ENCODE results near the gene PPCDC.
A peak's percentile ranks its signal among the peaks of the same experiment; 100 is the strongest.

PPCDC gene

DNA sequence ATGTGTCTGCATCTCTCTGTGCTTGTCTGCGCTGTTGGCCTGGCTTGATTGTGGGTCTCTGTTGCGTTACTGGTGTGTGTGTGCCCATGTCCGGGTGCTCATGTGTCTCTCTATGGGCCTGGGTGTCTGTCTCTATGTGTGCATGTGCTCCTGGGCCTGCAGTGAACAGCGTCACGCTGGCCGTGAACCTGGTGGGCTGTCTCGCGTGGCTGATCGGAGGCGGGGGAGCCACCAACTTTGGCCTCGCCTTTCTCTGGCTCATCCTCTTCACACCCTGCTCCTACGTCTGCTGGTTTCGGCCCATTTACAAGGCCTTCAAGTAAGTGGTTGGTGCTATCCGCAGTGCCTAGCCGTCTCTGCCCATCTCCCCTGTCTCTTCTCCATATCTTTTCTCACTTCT, 7.0 kb upstream of the PPCDC start:
- DNase-seq (ENCODE audit: low read depth): no peak

DNA sequence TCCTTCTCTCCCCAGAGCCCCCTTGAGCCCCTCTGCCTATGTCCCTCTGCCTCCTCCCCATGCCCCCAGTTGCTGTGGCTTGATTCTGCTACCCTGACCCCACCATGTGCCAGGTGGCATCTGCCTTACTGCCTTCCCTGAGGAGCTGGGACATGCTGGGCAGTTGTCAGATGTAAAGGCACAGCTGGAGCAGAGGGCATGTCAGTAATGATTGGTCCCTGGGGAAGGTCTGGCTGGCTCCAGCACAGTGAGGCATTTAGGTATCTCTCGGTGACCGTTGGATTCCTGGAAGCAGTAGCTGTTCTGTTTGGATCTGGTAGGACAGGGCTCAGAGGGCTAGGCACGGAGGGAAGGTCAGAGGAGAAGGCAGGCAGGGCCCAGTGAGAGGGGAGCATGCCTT, 3.5 kb upstream of the PPCDC start:
- DNase-seq (ENCODE audit: low read depth): no peak

DNA sequence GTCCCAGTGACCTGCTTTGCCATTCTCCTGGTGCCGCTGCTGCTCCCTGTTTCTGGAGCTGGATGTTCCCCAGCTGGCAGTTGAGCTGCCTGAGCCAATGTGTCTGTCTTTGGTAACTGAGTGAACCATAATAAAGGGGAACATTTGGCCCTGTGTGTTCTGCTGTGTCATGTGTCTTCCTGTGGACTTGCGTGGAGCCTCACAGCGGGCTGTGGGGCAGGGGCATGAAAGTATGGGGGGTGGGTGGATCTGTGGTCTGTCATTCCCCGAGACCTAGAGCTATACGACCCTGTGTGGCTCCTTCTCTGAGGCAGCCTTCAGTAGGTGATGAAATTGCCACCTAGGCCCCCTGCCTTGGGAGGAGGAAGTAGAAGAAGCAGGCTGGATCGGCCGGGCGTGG, 2.0 kb upstream of the PPCDC start:
- no peak for DNase-seq (ENCODE audit: low read depth)

DNA sequence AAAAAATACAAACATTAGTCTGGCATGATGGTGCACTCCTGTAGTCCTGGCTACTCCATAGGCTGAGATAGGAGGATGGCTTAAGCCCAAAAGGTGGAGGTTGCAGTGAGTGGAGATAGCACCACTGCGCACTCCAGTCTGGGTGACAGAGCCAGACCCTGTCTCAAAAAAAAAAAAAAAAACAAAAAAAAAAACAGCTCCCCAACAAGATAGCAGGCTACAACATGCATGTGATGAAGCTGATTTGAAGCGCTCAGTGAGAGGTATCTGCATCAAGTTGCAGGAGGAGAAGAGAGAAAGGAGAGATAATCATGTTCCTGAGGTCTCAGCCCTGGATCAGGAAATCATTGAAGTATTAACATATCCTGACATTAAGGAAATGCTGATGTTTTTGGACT, 608 bp upstream of the PPCDC start:
- DNase-seq (ENCODE audit: low read depth): no peak

DNA sequence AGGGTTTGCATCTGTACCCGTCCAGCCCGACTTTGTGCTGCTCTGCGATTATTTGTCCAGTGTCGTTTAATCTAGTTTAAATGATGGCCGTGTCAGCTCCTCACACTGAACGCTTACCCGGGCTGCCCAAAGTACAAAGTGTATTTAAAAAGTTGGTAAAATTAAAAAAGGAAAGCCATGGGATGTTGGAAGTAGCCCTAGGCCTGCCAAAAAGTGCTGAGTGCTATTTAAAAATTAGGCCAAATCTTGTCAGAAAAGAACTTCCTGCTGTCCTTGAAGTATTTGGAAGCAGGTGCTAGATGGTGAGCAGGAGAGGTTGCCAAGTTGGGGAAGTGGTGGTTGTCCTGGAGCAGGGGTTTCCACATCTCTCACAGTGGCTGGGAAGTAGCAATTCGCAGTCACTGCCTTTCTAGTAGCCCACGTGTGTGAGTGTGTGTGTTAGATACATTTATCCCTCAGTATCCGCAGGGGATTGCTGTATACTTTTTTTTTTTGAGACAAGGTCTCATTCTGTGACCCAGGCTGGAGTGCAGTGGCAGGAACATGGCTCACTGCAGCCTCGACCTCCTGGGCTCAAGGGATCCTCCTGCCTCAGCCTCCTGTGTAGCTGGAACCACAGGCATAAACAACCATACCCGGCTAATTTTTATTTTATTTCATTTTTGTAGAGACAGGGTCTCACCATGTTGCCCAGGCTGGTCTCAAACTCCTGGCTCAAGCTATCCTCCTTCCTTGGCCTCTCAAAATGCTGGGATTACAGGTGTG, 664 bp downstream of the PPCDC start:
- peak; percentile 43 for DNase-seq (ENCODE audit: low read depth)

DNA sequence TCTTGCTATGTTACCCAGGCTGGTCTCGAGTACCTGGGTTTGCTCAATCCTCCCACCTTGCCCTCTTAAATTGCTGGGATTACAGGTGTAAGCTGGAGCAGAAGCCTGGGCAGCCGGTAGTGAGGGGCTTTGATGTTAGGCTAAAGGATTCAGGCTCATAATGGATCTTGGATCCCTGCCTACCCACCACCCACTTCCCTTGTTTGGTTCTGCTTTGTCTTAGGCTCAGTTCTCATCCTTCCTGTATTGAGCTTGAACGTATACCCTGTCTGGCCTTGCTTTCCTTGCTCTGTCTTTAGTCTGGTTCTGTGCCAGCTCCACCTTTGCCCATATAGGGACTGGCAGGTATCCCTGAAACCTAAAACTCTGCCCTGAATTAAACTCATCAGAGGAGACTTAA, 1.7 kb downstream of the PPCDC start:
- DNase-seq (ENCODE audit: low read depth): no peak

DNA sequence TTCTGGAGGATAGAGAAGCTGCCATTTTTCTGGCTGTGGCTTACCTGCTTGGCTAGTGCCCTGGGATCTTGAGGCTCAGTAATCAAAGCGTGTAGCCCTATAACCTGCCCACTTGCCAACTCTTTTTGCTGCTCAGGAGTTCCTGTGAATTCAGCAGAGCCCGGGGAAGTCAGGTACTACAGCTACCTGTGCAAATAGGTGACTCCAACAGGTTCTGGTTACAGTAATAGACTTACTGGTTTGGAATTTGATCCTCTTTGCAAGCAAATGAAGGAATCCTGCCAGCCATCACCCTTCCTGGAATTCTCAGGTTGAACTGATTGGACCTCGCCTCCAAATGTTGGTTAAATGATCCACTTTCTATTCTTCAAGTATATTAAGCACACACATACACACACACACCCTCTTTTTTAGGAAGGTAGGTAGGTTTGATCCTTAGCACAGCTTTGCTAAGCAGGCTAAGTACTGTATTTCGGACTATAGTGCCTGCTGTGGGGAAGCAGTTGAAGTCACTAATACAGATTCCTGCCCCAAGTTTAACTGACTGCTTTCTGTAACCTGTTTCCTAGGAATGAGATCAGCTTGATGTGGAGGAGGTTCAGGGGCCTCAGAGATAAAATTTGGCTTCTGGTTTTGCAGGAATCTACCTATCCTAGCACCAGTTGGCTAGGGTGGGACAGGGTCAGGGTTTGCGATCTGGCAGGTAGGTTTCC, 2.3 kb downstream of the PPCDC start:
- no peak for DNase-seq (ENCODE audit: low read depth)

DNA sequence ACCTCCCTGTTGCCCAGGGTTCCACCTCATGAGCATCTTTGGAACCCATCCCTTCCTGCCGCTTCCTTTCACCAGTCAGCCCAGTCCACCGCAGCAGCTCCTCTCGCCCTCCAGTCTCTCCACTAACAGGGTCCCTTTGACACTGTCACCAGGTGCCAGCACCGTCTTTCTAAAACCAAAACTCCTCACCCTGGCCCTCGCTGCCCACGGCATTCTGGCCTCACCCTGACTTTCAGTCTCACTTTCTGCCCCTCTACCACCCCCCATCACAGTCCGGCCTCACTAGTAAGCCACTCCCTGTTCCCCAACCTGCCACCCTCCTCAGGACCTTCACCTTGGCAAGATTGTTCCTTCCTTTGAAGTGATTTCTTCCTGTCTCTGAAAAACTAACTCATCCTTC, 4.2 kb downstream of the PPCDC start:
- DNase-seq (ENCODE audit: low read depth): no peak

DNA sequence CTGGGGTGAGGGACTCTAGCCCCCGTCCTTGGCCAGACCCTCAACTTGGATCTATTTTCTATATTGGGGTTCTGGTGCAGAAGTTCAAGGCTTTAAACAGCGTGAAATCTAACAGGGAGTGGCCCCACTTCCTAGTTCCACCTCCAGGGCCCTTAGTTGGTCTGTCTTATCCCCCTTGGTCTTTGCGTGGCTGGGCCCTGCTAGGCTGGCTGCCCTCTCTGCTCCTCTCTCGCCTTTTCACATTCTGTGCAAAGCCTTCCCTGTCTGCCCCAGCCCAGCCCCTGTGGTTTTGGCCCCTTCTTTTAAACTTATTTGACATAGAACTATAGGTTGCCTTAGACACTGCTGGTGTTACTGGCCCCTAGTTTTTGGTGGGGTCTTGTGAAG, 5.6 kb downstream of the PPCDC start:
- DNase-seq (ENCODE audit: low read depth): no peak

DNA sequence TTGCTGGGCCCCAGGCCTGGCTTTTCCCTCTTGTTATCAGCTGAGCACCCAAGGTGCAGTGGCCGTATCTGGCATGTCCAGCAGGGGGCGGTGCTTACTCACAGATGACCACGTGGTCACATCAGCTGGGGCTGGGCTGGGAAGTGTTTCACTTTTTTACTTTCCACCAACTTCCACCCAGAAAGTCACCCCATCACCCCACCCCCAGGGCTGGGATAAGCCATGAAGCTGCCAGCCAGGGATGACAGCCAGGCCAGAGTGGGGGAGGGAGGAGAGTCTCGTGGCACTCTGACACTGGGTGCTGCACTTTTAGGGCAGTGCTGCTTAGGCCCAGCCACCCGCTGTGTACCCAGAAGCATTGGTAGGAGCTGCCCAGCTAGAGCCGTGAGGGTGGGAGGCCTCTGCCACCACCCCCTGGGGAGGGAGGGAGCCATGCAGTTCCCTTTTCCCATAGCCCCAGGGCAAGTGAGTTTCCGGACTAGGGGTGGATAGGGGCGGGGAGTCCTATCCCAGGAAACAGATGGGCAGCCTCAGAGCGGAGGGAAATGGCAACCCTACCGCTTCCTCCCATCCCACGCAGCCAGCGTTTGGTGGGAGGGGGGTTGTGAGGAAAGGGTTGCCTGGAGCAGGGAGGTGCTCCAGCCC, 6.1 kb downstream of the PPCDC start:
- DNase-seq (ENCODE audit: low read depth): peak; percentile 84

DNA sequence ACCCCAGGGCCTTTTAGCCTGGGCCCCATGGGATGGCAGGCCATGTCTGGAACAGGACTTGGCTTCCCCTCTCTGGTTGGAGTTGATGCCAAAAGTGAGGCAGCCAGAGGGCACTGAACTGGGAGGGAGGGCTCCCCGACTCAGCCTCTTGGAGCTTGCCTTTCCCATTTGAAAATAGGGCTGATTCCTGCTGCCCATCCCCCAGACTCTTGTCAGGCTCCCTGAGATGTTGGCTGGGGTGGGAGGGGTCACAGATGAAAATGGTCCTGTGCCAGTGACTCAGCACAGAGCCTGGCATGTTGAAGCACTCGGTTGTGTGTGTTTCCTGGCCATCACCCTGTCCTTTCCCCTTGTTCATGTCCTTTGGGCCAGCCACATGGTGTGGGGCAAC, 6.6 kb downstream of the PPCDC start:
- peak; percentile 43 for DNase-seq (ENCODE audit: low read depth)

DNA sequence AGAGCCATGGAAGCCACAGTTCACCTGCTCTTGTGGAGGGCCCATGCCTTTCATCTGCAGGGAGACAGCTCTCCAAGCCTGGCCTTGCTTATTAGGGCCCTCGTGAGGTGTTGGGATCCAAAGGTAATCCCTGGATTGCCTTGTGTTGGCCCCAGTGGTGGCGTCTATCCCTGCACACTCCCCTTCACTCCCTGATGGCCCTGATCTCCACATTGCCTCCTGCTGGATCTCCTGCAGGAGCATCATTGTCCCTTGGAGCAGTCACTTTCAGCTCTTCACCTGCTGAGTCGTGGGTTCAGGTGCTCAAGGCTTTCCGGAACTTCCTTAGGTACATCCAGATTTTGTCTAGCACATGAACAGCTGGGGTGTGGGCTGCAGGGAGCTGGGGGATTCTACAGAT, 7.0 kb downstream of the PPCDC start:
- DNase-seq (ENCODE audit: low read depth): no peak

DNA sequence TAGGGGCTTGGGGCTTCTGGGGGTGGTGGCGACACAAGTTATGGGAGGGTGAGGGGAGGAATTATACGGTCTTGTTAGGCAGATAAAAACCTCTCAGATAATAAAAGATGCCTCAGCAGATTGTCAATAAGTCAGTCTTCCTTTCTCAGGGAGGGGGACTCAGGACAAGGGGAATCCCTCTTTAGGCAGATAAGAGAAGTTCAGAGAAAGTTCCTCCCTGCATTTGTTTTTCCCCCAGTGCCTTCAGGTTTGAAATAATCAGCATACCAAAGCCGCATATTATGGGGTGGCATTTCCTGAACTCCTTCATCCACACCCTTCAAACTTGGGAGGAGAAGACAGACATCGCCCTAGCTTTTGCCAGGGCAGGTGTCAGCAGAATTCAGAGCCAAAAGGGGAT, 8.5 kb downstream of the PPCDC start:
- DNase-seq (ENCODE audit: low read depth): no peak

DNA sequence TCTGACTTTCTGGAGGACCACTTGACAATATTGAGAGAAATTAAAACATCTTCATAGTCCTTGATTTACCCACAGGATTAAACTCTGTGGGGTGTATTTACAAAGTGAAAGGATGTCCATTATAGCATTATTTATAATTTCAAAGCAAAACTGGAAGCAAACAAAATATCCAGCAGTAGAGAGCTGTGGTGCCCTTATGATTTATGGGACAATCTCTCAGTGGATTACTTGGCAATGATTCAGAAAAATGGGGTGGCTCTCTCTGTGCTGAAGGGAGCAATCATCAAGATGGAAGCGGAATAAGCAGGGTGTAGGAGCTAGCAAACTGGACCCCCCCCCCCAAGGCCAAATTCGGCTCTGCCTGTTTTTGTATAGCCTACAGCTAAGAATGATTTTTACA, 9.0 kb downstream of the PPCDC start:
- DNase-seq (ENCODE audit: low read depth): no peak

DNA sequence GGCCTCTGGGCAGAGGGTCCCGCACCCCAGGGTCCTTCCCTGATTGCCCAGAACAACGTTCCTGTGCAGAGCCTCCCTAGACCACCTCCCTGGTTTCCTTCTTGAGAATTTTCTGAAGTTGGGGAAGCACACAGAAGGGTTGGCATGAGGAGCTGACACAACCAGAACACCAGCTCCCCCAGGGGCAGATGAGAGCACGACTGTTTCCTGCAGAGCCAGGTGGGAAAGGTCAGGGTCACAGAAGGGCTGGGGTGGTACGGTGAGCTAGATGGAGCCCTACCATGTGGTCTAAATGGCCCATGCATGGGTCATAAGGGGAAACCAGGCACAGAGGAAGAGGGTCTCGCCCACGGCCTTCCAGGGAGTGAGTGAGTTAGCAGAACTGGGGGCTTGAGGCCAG, 10.4 kb downstream of the PPCDC start:
- DNase-seq (ENCODE audit: low read depth): no peak

DNA sequence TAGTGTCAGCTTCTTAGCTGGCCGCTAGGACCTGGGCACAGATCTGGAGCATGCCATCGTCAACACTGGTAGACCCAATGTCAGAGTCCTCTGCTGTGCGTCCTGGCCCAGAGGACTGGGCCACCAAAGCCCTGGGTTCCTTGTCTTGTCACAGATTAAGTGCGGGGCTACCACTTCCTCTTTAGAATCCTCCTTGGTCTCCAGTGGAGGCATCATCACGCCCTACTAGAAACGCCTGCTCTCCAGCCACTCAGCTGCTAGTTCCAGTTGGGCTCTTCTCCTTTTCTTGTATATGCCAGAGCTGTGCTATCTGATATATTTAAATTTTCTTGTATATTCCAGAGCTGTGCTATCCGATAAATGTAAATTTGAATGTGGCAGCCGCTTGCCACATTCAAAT, 11.2 kb downstream of the PPCDC start:
- no peak for DNase-seq (ENCODE audit: low read depth)

DNA sequence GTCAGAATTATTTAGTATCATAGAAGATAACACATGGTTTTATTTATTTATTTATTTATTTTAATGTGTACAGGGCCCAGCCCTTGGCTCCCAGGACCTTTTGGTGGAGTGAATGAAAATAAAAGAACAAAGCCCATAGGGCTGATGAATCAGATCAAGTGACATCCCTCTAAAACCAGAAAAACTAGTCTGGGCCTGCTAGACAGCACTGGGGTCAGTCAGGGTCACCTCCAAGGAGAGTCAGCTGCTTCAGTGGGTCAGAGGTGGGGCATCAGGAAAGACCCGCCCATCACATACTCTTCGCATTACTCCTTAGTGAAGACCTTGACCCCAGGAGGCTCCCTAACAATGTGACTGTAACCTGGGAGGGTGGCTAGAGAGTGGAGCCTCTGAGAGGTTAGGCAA, 12.8 kb downstream of the PPCDC start:
- DNase-seq (ENCODE audit: low read depth): peak; percentile 53

DNA sequence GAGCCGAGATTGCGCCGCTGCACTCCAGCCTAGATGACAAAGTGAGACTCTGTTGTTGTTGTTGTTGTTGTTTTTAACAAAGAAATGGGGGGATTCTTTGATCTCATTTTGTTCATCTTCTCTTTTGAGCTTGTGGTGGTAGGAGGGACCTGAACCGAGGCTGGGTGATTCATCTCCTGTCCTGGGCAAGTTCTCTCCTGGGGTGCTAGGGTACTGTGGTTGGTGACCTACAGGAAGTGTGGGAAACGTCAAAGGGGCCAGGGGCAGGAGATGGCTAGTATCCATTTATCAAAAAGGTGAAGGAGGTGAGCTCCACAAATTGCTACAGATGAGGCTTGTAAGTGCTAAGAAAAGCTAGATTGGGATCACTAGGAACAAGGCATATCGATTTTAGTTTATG, 14.3 kb downstream of the PPCDC start:
- peak; percentile 57 for DNase-seq (ENCODE audit: low read depth)

DNA sequence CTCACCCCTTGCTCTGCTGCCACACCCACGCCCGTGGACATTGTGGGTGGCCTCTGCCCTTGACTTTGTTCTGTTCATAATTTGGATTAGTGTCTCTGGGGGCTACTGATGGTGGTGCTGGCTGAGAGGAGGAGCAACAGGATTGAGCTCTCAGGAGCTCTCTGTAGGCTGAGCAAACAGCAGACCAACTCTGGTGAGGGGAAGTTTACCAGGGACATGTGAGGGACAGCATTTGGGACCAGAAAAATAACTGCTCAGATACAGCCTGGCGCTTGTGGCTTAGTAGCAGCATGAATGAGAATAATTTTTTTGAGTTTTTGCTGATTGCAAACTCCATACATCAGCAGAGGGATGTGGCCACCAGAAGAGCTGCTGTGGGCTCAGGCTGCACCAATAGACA, 14.8 kb downstream of the PPCDC start:
- no peak for DNase-seq (ENCODE audit: low read depth)

DNA sequence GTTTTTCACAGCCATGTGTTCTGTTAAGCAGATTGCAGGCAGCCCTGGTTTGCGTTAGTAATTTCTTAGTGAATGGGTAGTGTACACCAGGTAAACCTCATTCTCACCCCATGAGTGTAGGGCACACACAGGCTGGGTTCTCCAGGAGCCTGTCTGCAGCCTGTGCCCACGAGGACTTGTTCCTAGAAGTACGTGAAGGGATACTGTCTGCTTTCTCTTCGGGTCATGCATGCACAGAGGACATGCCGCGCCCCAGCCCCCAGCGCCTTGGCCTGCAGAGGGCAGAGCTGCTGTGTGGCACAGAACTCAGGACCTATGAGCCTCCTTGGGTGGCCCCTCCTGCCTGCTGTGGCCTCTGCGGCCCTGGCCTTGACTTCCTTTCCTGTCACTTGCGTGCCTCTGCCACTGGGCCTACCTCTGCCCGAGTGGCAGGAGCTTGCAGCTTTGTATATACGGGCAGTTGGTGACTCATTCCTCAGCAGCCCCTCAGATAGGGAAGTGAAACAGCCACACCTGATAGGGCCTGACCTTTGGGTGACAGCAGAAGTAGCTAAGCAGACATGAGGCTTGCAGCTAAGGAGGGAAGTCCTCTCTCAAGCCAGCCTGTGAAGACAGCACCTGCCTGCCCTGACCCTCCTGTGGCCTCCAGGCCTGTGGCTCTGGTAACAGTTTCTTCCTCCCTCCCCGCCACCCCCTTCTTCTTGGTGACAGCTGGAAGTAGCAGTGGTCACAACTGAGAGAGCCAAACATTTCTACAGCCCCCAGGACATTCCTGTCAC, 19.5 kb downstream of the PPCDC start:
- DNase-seq (ENCODE audit: low read depth): peak; percentile 69

DNA sequence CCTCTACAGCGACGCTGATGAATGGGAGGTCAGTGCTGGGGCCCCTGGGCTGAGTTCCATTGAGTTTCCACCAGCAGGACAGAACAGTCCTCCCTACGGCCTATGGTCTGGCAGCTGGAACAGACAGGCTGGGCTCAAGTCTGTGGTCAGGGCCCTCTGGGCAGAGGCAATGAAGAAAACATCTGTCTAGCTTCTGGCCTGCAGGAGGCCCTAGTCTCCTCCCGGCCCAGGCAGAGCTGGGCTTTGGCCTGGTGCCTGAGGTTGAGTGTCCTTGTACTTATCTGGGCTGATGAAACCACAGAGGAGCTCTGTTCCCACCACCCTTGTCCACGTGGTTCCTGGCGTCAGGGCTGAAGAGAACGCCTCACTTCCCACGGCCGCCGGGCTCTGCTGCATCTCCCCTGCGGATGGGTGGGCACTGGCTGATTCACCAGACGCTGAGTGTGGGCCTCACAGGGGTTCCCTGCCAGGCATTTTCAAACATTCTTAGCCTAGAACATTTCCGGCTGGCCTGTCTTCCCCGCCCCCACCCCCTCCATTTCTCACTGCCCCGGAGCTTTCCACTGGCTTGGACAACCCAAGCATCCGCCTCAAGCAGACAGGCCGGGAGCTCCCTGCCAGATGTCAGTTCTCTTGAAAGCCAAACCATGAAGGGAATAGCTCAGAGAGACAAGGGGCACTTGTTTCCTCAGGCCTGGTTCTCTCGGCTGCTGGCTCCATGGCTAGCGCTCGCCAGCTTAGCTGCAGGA, 20.3 kb downstream of the PPCDC start:
- DNase-seq (ENCODE audit: low read depth): peak; percentile 97
